ENCODE data around the gene SLC7A10. TPM values are rescaled to one million over a fixed set of nuclear protein-coding genes. Genes with fewer than 3 reads are reported as not detected.

Gene SLC7A10
- total and polyA plus RNA-seq, 2 donors (not counting 1 experiment from before 2014, with no cell fraction given), result not detected

DNA sequence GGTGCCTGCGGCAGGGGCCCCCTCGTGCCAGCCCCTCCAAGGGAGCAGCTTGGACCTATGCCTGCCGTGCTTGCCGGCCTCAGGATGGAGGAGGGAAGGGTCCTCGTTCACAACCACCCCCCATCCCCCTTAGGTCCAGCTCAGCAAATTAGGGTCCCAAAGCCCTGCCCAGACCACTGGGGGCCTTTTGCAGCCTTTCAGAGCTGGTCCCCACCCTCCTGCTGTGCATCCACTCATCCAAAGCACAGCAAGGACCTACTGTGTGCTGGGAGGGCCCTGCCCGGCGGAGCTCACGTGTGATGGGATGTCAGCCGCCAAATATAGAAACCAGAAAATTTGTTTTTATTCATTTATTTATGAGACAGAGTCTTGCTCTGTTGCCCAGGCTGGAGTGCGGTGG is 16.5 kb upstream of the SLC7A10 start:
- DNase-seq (ENCODE audit: low read depth in 2 of 2), result no peak
- H3K79me2 ChIP-seq (ENCODE audit: control insufficient read depth, insufficient read depth, low read length), result no peaks in the 10 kb centered on the region
- H3K27ac ChIP-seq (ENCODE audit: insufficient read depth, low read length), result no peak overlapping the region
- H3K4me2 ChIP-seq (ENCODE audit: extremely low read depth, insufficient read depth, low read length), result no peak overlapping the region
- H3K36me3 ChIP-seq (ENCODE audit: control insufficient read depth, insufficient read depth, low read length), result no peaks in the 10 kb centered on the region
- H3K4me1 ChIP-seq (ENCODE audit: control insufficient read depth, extremely low read depth, insufficient read depth, low read length), result no peaks in the 10 kb centered on the region
- TF ChIP-seq EZH2 (IDR thresholded peaks at IDR 0.05; ENCODE audit: low read length, missing control alignments), result no peak
- TF ChIP-seq, protein P1, sequence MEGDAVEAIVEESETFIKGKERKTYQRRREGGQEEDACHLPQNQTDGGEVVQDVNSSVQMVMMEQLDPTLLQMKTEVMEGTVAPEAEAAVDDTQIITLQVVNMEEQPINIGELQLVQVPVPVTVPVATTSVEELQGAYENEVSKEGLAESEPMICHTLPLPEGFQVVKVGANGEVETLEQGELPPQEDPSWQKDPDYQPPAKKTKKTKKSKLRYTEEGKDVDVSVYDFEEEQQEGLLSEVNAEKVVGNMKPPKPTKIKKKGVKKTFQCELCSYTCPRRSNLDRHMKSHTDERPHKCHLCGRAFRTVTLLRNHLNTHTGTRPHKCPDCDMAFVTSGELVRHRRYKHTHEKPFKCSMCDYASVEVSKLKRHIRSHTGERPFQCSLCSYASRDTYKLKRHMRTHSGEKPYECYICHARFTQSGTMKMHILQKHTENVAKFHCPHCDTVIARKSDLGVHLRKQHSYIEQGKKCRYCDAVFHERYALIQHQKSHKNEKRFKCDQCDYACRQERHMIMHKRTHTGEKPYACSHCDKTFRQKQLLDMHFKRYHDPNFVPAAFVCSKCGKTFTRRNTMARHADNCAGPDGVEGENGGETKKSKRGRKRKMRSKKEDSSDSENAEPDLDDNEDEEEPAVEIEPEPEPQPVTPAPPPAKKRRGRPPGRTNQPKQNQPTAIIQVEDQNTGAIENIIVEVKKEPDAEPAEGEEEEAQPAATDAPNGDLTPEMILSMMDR (conservative IDR thresholded peaks at IDR 0.05 in 1 of 2, IDR thresholded peaks at IDR 0.05 in 1 of 2; ENCODE audit: low read depth in 1 of 2, low read length in 2 of 2), result no peak
- H3K27me3 ChIP-seq (ENCODE audit: control insufficient read depth, insufficient read depth, low read length), result no peaks in the 10 kb centered on the region
- no peak overlapping the region for H2AFZ ChIP-seq (ENCODE audit: low read length)
- no peak overlapping the region for H3K4me3 ChIP-seq (replicated peaks in 1 of 4; ENCODE audit: control extremely low read depth in 1 of 4, insufficient read depth in 1 of 4, low read depth in 3 of 4, low read length in 4 of 4)
- H3K9ac ChIP-seq (ENCODE audit: insufficient read depth, low read length), result no peak overlapping the region
- no peaks in the 10 kb centered on the region for H3K9me3 ChIP-seq (ENCODE audit: control insufficient read depth, insufficient read depth, low read depth, low read length)
- no peaks in the 10 kb centered on the region for H4K20me1 ChIP-seq (ENCODE audit: control insufficient read depth, extremely low read depth, insufficient read depth, low read length)

DNA sequence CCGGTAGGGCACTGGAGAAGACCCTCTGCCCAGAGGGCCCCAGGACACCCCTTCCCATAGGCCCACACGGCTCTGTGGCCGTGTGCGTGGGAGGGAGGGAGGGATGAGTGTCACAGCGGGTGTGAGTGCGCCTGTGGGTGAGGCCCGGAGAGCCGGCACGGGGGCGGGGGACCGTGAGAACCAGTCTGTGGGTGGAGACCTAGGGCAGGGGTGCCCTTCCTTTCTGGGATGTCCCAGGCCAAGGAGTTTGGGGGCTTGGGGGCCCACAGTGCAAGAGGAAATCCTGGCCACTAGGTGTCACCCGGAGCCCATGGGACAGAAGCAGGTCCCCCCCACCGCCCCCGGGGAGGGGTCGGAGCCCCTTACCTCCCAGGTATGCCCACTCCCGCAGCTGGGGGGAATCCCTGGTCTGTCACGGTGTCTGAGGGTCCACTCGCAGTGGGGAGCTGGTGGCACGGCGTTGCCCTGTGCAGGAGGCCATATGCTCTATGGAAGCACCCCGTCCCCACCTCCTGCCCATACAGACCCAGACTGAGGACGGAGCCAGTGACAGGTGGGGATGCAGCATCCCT is 16.0 kb upstream of the SLC7A10 start:
- H3K9ac ChIP-seq (ENCODE audit: insufficient read depth, low read length), result no peak overlapping the region
- peak in 1 of 2 donors; percentile 10 for DNase-seq (ENCODE audit: low read depth in 2 of 2)

DNA sequence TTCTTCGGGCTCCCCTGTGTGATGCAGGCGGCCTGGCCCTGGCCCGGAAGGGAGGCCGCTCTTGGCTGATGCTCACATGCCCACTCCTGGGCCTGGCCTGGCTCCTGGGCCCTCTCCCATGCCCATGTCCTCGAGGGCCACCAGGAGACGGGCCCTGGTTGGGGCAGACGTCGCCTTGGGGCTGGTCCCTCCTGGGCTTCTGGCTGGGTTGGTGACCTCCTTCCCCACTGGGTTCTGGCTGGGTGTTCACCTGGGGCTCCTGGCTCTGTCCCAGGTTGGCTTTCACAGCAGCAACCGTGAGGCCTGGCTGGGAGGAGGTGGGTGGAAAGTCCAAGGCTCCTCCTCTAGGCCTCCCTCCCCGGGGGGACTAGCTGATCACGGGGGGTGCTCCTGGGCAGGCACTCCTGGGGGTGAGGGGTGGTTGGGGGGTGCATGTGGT is 15.5 kb upstream of the SLC7A10 start:
- H3K4me2 ChIP-seq (ENCODE audit: extremely low read depth, insufficient read depth, low read length), result no peak overlapping the region
- TF ChIP-seq, protein P1 (conservative IDR thresholded peaks at IDR 0.05 in 1 of 2, IDR thresholded peaks at IDR 0.05 in 1 of 2; ENCODE audit: low read depth in 1 of 2, low read length in 2 of 2), result no peak
- TF ChIP-seq EZH2 (IDR thresholded peaks at IDR 0.05; ENCODE audit: low read length, missing control alignments), result no peak
- H3K36me3 ChIP-seq (ENCODE audit: control insufficient read depth, insufficient read depth, low read length), result no peaks in the 10 kb centered on the region
- no peak overlapping the region for H3K4me3 ChIP-seq (replicated peaks in 1 of 4; ENCODE audit: control extremely low read depth in 1 of 4, insufficient read depth in 1 of 4, low read depth in 3 of 4, low read length in 4 of 4)
- no peaks in the 10 kb centered on the region for H3K27me3 ChIP-seq (ENCODE audit: control insufficient read depth, insufficient read depth, low read length)
- H3K27ac ChIP-seq (ENCODE audit: insufficient read depth, low read length), result no peak overlapping the region
- no peak overlapping the region for H2AFZ ChIP-seq (ENCODE audit: low read length)
- H4K20me1 ChIP-seq (ENCODE audit: control insufficient read depth, extremely low read depth, insufficient read depth, low read length), result no peaks in the 10 kb centered on the region
- DNase-seq (ENCODE audit: low read depth in 2 of 2), result no peak
- H3K9me3 ChIP-seq (ENCODE audit: control insufficient read depth, insufficient read depth, low read depth, low read length), result no peaks in the 10 kb centered on the region
- no peak overlapping the region for H3K9ac ChIP-seq (ENCODE audit: insufficient read depth, low read length)
- H3K79me2 ChIP-seq (ENCODE audit: control insufficient read depth, insufficient read depth, low read length), result no peaks in the 10 kb centered on the region
- no peaks in the 10 kb centered on the region for H3K4me1 ChIP-seq (ENCODE audit: control insufficient read depth, extremely low read depth, insufficient read depth, low read length)

More for the DNA sequence above, 16.0 kb upstream of the SLC7A10 start:
- H3K4me1 ChIP-seq (ENCODE audit: control insufficient read depth, extremely low read depth, insufficient read depth, low read length), result no peaks in the 10 kb centered on the region
- H2AFZ ChIP-seq (ENCODE audit: low read length), result no peak overlapping the region
- no peaks in the 10 kb centered on the region for H3K27me3 ChIP-seq (ENCODE audit: control insufficient read depth, insufficient read depth, low read length)
- no peak overlapping the region for H3K4me3 ChIP-seq (replicated peaks in 1 of 4; ENCODE audit: control extremely low read depth in 1 of 4, insufficient read depth in 1 of 4, low read depth in 3 of 4, low read length in 4 of 4)
- H3K4me2 ChIP-seq (ENCODE audit: extremely low read depth, insufficient read depth, low read length), result no peak overlapping the region
- no peaks in the 10 kb centered on the region for H4K20me1 ChIP-seq (ENCODE audit: control insufficient read depth, extremely low read depth, insufficient read depth, low read length)
- no peaks in the 10 kb centered on the region for H3K79me2 ChIP-seq (ENCODE audit: control insufficient read depth, insufficient read depth, low read length)
- H3K9me3 ChIP-seq (ENCODE audit: control insufficient read depth, insufficient read depth, low read depth, low read length), result no peaks in the 10 kb centered on the region
- TF ChIP-seq EZH2 (IDR thresholded peaks at IDR 0.05; ENCODE audit: low read length, missing control alignments), result no peak
- TF ChIP-seq, protein P1 (conservative IDR thresholded peaks at IDR 0.05 in 1 of 2, IDR thresholded peaks at IDR 0.05 in 1 of 2; ENCODE audit: low read depth in 1 of 2, low read length in 2 of 2), result peak; percentile 48 to 52
- no peaks in the 10 kb centered on the region for H3K36me3 ChIP-seq (ENCODE audit: control insufficient read depth, insufficient read depth, low read length)
- no peak overlapping the region for H3K27ac ChIP-seq (ENCODE audit: insufficient read depth, low read length)

Measured in fibroblast of lung (primary cell).